ENCODE measurements around the gene SMPX. TPM values are rescaled to one million over a fixed set of nuclear protein-coding genes. Genes with fewer than 3 reads are reported as not detected.

The SMPX gene
- total RNA-seq, 3 donors from 2014 or later (not counting 1 experiment from before 2014, with no cell fraction given): not detected

DNA sequence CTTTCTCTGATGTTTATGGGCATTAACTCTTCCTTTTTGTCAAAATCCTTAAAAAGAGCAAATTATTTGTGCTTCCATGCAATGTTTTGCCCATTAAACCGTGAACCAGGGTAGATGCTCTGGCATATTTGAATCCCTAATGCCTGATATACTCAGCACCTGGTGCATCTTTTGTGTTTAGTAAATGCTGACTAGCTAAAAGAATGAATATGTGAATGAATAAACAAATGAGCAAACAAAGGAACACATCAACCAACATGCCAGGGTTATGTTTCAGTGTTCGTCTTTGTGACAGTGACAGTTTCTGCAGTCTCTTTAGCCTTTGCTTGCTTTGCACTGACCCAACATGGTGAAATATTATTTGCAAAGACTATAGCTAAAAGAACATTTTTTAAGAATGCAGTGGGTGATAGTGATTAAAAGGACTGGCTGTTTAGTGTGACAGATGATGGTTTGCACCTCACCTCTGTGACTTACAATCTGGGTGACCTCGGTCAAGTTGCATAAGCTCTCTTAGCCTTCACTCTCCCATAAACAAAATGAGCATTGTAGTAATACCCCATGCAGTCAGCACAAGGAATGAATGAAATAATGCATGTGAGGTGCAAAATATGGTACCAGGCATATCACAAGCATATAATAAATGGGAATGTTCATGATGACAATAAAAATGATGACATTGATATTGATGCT, 29.5 kb downstream of the SMPX start:
- no peaks in the 10 kb centered on the region for H3K9me3 ChIP-seq (ENCODE audit: control insufficient read depth, insufficient read depth, low read length)
- ATAC-seq: no peak
- Mint-ChIP-seq H3K4me3 (no peak overlapping the region), H3K9me3 (peaks cover 0 to 2% of the 10 kb centered on the region in 2 donors), H3K27me3 (ENCODE audit: low read depth in 2 of 2) (peaks cover 3 to 10% of the 10 kb centered on the region in 2 donors), H3K36me3 (no peaks in the 10 kb centered on the region), H3K4me1 (no peaks in the 10 kb centered on the region), H3K27ac (no peak overlapping the region)
- H3K4me1 ChIP-seq (ENCODE audit: control insufficient read depth, insufficient read depth, low read length): no peaks in the 10 kb centered on the region
- DNase-seq: no peak
- TF ChIP-seq, protein P1, sequence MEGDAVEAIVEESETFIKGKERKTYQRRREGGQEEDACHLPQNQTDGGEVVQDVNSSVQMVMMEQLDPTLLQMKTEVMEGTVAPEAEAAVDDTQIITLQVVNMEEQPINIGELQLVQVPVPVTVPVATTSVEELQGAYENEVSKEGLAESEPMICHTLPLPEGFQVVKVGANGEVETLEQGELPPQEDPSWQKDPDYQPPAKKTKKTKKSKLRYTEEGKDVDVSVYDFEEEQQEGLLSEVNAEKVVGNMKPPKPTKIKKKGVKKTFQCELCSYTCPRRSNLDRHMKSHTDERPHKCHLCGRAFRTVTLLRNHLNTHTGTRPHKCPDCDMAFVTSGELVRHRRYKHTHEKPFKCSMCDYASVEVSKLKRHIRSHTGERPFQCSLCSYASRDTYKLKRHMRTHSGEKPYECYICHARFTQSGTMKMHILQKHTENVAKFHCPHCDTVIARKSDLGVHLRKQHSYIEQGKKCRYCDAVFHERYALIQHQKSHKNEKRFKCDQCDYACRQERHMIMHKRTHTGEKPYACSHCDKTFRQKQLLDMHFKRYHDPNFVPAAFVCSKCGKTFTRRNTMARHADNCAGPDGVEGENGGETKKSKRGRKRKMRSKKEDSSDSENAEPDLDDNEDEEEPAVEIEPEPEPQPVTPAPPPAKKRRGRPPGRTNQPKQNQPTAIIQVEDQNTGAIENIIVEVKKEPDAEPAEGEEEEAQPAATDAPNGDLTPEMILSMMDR (IDR thresholded peaks at IDR 0.05): no peak
- no peaks in the 10 kb centered on the region for H3K27me3 ChIP-seq (ENCODE audit: control insufficient read depth, insufficient read depth, low read length)
- no peaks in the 10 kb centered on the region for H3K36me3 ChIP-seq (ENCODE audit: control insufficient read depth, insufficient read depth, low read length)
- no peak overlapping the region for H3K4me3 ChIP-seq (ENCODE audit: low read length)
- WGBS (ENCODE audit: insufficient coverage): 86% methylated on average over 1 of the region's 3 CpGs
- intact Hi-C loops (cut with micrococcal nuclease): no loop called here
- no peak overlapping the region for H3K27ac ChIP-seq (ENCODE audit: low read length)

DNA sequence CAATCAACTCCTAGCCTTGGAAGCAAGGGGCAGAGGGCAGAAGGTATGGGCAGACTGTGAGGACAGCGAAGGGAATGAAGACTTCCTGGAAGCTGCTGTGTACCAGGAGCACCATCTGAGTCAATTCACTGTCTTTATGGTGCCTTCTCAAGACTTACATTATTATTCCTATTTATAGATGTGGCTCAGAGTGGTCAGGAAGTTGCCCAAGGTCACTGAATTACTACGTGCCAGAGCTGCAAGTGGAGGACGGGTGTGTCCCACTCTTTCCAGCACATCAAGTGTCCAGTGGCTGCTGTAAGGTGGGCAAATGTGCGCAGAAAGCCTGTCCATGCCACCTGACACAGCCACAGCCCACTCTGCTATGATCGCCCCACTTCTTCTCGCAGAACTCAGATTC, 32.0 kb downstream of the SMPX start:
- ATAC-seq: no peak
- H3K36me3 Mint-ChIP-seq: no peaks in the 10 kb centered on the region
- Histone ChIP-seq H3K27me3 (ENCODE audit: control insufficient read depth, insufficient read depth, low read length) (no peaks in the 10 kb centered on the region), H3K4me1 (ENCODE audit: control insufficient read depth, insufficient read depth, low read length) (no peaks in the 10 kb centered on the region), H3K36me3 (ENCODE audit: control insufficient read depth, insufficient read depth, low read length) (no peaks in the 10 kb centered on the region), H3K27ac (ENCODE audit: low read length) (no peak overlapping the region), H3K4me3 (ENCODE audit: low read length) (no peak overlapping the region), H3K9me3 (ENCODE audit: control insufficient read depth, insufficient read depth, low read length) (no peaks in the 10 kb centered on the region)
- no peak overlapping the region for H3K4me3 Mint-ChIP-seq
- intact Hi-C loops (cut with micrococcal nuclease): no loop called here
- peaks cover 3 to 7% of the 10 kb centered on the region in 2 donors for H3K27me3 Mint-ChIP-seq (ENCODE audit: low read depth in 2 of 2)
- 67% methylated on average over 5 of the region's 6 CpGs for WGBS (ENCODE audit: insufficient coverage)
- DNase-seq: no peak
- TF ChIP-seq, protein P1 (IDR thresholded peaks at IDR 0.05): no peak
- H3K27ac Mint-ChIP-seq: no peak overlapping the region
- H3K9me3 Mint-ChIP-seq: no peaks in the 10 kb centered on the region
- H3K4me1 Mint-ChIP-seq: no peaks in the 10 kb centered on the region

DNA sequence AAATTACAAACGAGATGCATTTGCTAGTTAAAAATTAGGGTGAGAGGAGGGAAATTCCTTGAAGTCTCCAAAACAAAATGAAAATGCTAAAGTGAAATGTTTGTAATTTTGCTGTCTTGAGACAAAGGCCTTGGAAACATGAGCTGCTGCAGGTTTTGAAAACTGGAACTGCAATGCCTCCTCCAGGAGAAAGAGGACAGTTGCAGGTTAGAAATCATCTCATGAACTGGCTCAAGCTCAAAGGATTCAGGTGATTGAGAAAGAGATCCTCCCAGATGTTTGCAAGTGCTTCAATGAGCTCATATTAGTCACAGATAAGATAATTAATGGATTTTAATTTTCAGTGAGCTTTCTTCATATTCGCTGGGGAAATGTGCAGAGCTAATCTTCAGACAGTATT, 32.4 kb downstream of the SMPX start:
- 0% methylated on average over 1 of the region's 2 CpGs for WGBS (ENCODE audit: insufficient coverage)
- Mint-ChIP-seq H3K9me3 (no peaks in the 10 kb centered on the region), H3K27ac (no peak overlapping the region), H3K4me1 (no peaks in the 10 kb centered on the region), H3K27me3 (ENCODE audit: low read depth in 2 of 2) (peaks cover 3 to 7% of the 10 kb centered on the region in 2 donors), H3K36me3 (no peaks in the 10 kb centered on the region), H3K4me3 (no peak overlapping the region)
- H3K4me3 ChIP-seq (ENCODE audit: low read length): no peak overlapping the region
- H3K27me3 ChIP-seq (ENCODE audit: control insufficient read depth, insufficient read depth, low read length): no peaks in the 10 kb centered on the region
- H3K27ac ChIP-seq (ENCODE audit: low read length): no peak overlapping the region
- TF ChIP-seq, protein P1 (IDR thresholded peaks at IDR 0.05): no peak
- no peaks in the 10 kb centered on the region for H3K4me1 ChIP-seq (ENCODE audit: control insufficient read depth, insufficient read depth, low read length)
- DNase-seq (peak in 1 of 2 donors; percentile 42), ATAC-seq (no peak)
- no peaks in the 10 kb centered on the region for H3K9me3 ChIP-seq (ENCODE audit: control insufficient read depth, insufficient read depth, low read length)
- intact Hi-C loops (cut with micrococcal nuclease): no loop called here
- H3K36me3 ChIP-seq (ENCODE audit: control insufficient read depth, insufficient read depth, low read length): no peaks in the 10 kb centered on the region

DNA sequence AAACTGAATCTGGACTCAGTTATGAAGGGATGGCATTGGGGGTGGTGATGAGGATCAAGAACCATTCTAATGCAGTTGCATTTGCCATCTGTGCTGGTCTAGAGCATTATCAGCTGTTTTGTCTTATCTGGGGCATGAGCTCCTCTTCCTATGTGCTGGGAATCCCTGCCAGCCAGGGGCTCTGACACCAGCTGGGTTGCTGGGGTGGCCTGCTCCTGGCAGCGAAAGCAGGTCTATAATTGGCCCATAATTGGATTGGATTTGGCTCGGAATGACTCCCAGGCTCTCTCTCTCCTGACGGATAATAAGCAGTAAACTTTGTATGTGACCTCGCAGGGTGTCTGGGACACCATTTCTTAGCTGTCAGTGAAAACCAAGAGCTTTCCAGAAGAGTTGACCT, 34.1 kb downstream of the SMPX start:
- no peaks in the 10 kb centered on the region for H3K27me3 ChIP-seq (ENCODE audit: control insufficient read depth, insufficient read depth, low read length)
- no peak for ATAC-seq
- Mint-ChIP-seq H3K4me3 (no peak overlapping the region), H3K27ac (no peak overlapping the region), H3K9me3 (no peaks in the 10 kb centered on the region), H3K4me1 (no peaks in the 10 kb centered on the region), H3K27me3 (ENCODE audit: low read depth in 2 of 2) (peaks cover 3 to 7% of the 10 kb centered on the region in 2 donors), H3K36me3 (no peaks in the 10 kb centered on the region)
- TF ChIP-seq, protein P1 (IDR thresholded peaks at IDR 0.05): no peak
- no peaks in the 10 kb centered on the region for H3K9me3 ChIP-seq (ENCODE audit: control insufficient read depth, insufficient read depth, low read length)
- no peak overlapping the region for H3K4me3 ChIP-seq (ENCODE audit: low read length)
- no peaks in the 10 kb centered on the region for H3K36me3 ChIP-seq (ENCODE audit: control insufficient read depth, insufficient read depth, low read length)
- intact Hi-C loops (cut with micrococcal nuclease): no loop called here
- WGBS (ENCODE audit: insufficient coverage): 86% methylated on average over 4 of the region's 4 CpGs
- no peaks in the 10 kb centered on the region for H3K4me1 ChIP-seq (ENCODE audit: control insufficient read depth, insufficient read depth, low read length)
- H3K27ac ChIP-seq (ENCODE audit: low read length): no peak overlapping the region
- no peak for DNase-seq
